Dendritic cell treated with granulocyte-macrophage colony-stimulating factor and Interleukin-4, amounts not matched to agents 40 ng/mL and 50 ng/mL, for 4 days (primary cell): ENCODE data around the gene MGMT.

Experiments used
- H3K27ac Mint-ChIP-seq: one replicate; pipeline ENCODE4 v1.8.0; 2022; ENCODE audit warnings: mild to moderate bottlenecking, mixed read lengths
- H3K27me3 Mint-ChIP-seq: one replicate; pipeline ENCODE4 v1.8.0; 2022; ENCODE audit warnings: mild to moderate bottlenecking, mixed read lengths
- H3K36me3 Mint-ChIP-seq: one replicate; pipeline ENCODE4 v1.8.0; 2022; ENCODE audit warnings: low read depth, mixed read lengths
- H3K4me1 Mint-ChIP-seq: one replicate; pipeline ENCODE4 v1.8.0; 2022; ENCODE audit warnings: low read depth, mixed read lengths
- H3K4me3 Mint-ChIP-seq: one replicate; pipeline ENCODE4 v1.8.0; 2022; ENCODE audit warnings: mild to moderate bottlenecking, moderate library complexity, mixed read lengths
- H3K9me3 Mint-ChIP-seq: one replicate; pipeline ENCODE4 v1.8.0; 2022; ENCODE audit warnings: mixed read lengths
- intact Hi-C: fragments of 100-400 bp; cut with micrococcal nuclease; formaldehyde crosslinking; loops from one replicate; pipeline ENCODE4 v1.15.0; 2022

MGMT gene

GRCh38 chr10:129511086-129511485 is 44.0 kb downstream of the MGMT start:
- intact Hi-C loops = no loop called here
- H3K4me3 Mint-ChIP-seq = no peak overlapping the region
- H3K4me1 Mint-ChIP-seq = no peaks in the 10 kb centered on the region
- no peak overlapping the region for H3K27ac Mint-ChIP-seq
- H3K36me3 Mint-ChIP-seq = no peaks in the 10 kb centered on the region
- H3K27me3 Mint-ChIP-seq = no peaks in the 10 kb centered on the region
- peaks cover 40% of the 10 kb centered on the region for H3K9me3 Mint-ChIP-seq

GRCh38 chr10:129511758-129512157 is 44.7 kb downstream of the MGMT start:
- intact Hi-C loops = no loop called here
- no peaks in the 10 kb centered on the region for H3K27me3 Mint-ChIP-seq
- H3K4me1 Mint-ChIP-seq = no peaks in the 10 kb centered on the region
- no peak overlapping the region for H3K4me3 Mint-ChIP-seq
- H3K36me3 Mint-ChIP-seq = no peaks in the 10 kb centered on the region
- H3K9me3 Mint-ChIP-seq = peaks cover 33% of the 10 kb centered on the region
- no peak overlapping the region for H3K27ac Mint-ChIP-seq

GRCh38 chr10:129513312-129513711 is 46.3 kb downstream of the MGMT start:
- intact Hi-C loops = no loop called here
- Mint-ChIP-seq H3K9me3 (peaks cover 18% of the 10 kb centered on the region), H3K4me1 (no peaks in the 10 kb centered on the region), H3K4me3 (no peak overlapping the region), H3K36me3 (no peaks in the 10 kb centered on the region), H3K27me3 (no peaks in the 10 kb centered on the region), H3K27ac (no peak overlapping the region)

- Mint-ChIP-seq H3K4me3 (no peak overlapping the region), H3K36me3 (no peaks in the 10 kb centered on the region), H3K27me3 (no peaks in the 10 kb centered on the region), H3K9me3 (peaks cover 8% of the 10 kb centered on the region), H3K4me1 (no peaks in the 10 kb centered on the region), H3K27ac (no peak overlapping the region)
- intact Hi-C loops = no loop called here
Measured at GRCh38 chr10:129514568-129515451, 47.8 kb downstream of the MGMT start.

- Mint-ChIP-seq H3K36me3 (no peaks in the 10 kb centered on the region), H3K4me1 (no peaks in the 10 kb centered on the region), H3K4me3 (no peak overlapping the region), H3K27me3 (no peaks in the 10 kb centered on the region), H3K9me3 (no peaks in the 10 kb centered on the region), H3K27ac (no peak overlapping the region)
- intact Hi-C loops = no loop called here
Measured at GRCh38 chr10:129516846-129517679, 50.0 kb downstream of the MGMT start.

GRCh38 chr10:129517680-129518057 is 50.6 kb downstream of the MGMT start:
- Mint-ChIP-seq H3K9me3 (no peaks in the 10 kb centered on the region), H3K27ac (no peak overlapping the region), H3K36me3 (no peaks in the 10 kb centered on the region), H3K27me3 (no peaks in the 10 kb centered on the region), H3K4me3 (no peak overlapping the region), H3K4me1 (no peaks in the 10 kb centered on the region)
- intact Hi-C loops = no loop called here

- Mint-ChIP-seq H3K27me3 (no peaks in the 10 kb centered on the region), H3K27ac (no peak overlapping the region), H3K36me3 (no peaks in the 10 kb centered on the region), H3K9me3 (no peaks in the 10 kb centered on the region), H3K4me3 (no peak overlapping the region), H3K4me1 (no peaks in the 10 kb centered on the region)
- intact Hi-C loops = no loop called here
Measured at GRCh38 chr10:129518793-129519192, 51.8 kb downstream of the MGMT start.

- no peaks in the 10 kb centered on the region for H3K4me1 Mint-ChIP-seq
- intact Hi-C loops = no loop called here
- H3K4me3 Mint-ChIP-seq = no peak overlapping the region
- H3K9me3 Mint-ChIP-seq = no peaks in the 10 kb centered on the region
- no peaks in the 10 kb centered on the region for H3K36me3 Mint-ChIP-seq
- H3K27ac Mint-ChIP-seq = no peak overlapping the region
- H3K27me3 Mint-ChIP-seq = no peaks in the 10 kb centered on the region
Measured at GRCh38 chr10:129520440-129521080, 53.5 kb downstream of the MGMT start.

GRCh38 chr10:129521161-129522025 is 54.4 kb downstream of the MGMT start:
- Mint-ChIP-seq H3K36me3 (peaks cover 2% of the 10 kb centered on the region), H3K9me3 (no peaks in the 10 kb centered on the region), H3K4me3 (no peak overlapping the region), H3K27me3 (no peaks in the 10 kb centered on the region), H3K4me1 (no peaks in the 10 kb centered on the region), H3K27ac (no peak overlapping the region)
- intact Hi-C loops = no loop called here

- H3K9me3 Mint-ChIP-seq = no peaks in the 10 kb centered on the region
- H3K4me1 Mint-ChIP-seq = no peaks in the 10 kb centered on the region
- no peak overlapping the region for H3K4me3 Mint-ChIP-seq
- H3K36me3 Mint-ChIP-seq = peaks cover 5% of the 10 kb centered on the region
- no peak overlapping the region for H3K27ac Mint-ChIP-seq
- intact Hi-C loops = no loop called here
- H3K27me3 Mint-ChIP-seq = no peaks in the 10 kb centered on the region
Measured at GRCh38 chr10:129522041-129522585, 55.1 kb downstream of the MGMT start.

- no peaks in the 10 kb centered on the region for H3K9me3 Mint-ChIP-seq
- no peak overlapping the region for H3K4me3 Mint-ChIP-seq
- H3K4me1 Mint-ChIP-seq = no peaks in the 10 kb centered on the region
- peaks cover 14% of the 10 kb centered on the region for H3K36me3 Mint-ChIP-seq
- intact Hi-C loops = no loop called here
- no peaks in the 10 kb centered on the region for H3K27me3 Mint-ChIP-seq
- H3K27ac Mint-ChIP-seq = no peak overlapping the region
Measured at GRCh38 chr10:129523031-129523722, 56.1 kb downstream of the MGMT start.

GRCh38 chr10:129523723-129524316 is 56.8 kb downstream of the MGMT start:
- H3K36me3 Mint-ChIP-seq = peaks cover 17% of the 10 kb centered on the region
- intact Hi-C loops = no loop called here
- H3K4me1 Mint-ChIP-seq = no peaks in the 10 kb centered on the region
- no peaks in the 10 kb centered on the region for H3K27me3 Mint-ChIP-seq
- no peak overlapping the region for H3K4me3 Mint-ChIP-seq
- no peak overlapping the region for H3K27ac Mint-ChIP-seq
- H3K9me3 Mint-ChIP-seq = no peaks in the 10 kb centered on the region
